Measurements from ENCODE around the gene TCTN1.

GRCh38 chr12:110679201-110679600 lies 65.3 kb downstream of the TCTN1 start:
- no peak for TF ChIP-seq CTCF (IDR thresholded peaks at IDR 0.05; ENCODE audit: borderline replicate concordance, extremely low read depth, low read length, poor library complexity, severe bottlenecking)
- no peak for TF ChIP-seq EZH2 (IDR thresholded peaks at IDR 0.05; ENCODE audit: borderline replicate concordance, low read depth, low read length, severe bottlenecking)
